ENCODE measurements around the gene TBC1D26. TPM values are rescaled to one million over a fixed set of nuclear protein-coding genes. Genes with fewer than 3 reads are reported as not detected.
"Not testable (repeated sequence)": the region's sequence is repeated elsewhere in the genome, so short reads cannot be mapped to it uniquely, and the experiment has no call there.

The TBC1D26 gene
- polyA plus RNA-seq (ENCODE audit: insufficient read length in 4 of 4), result under 1 TPM; 0.40 to 0.77 (median 0.63) TPM

- not testable (repeated sequence) for DNase-seq (ENCODE audit: low read depth in 4 of 4, low spot score in 3 of 4)
These were observed at the start of gene TBC1D26 for GRCh38 chr17:15731900-15732299. Gene TBC1D26, plus strand, starts transcription at chr17:15732283. Its CDS starts 3,066 bp downstream, at chr17:15735349.

- not testable (repeated sequence) for DNase-seq (ENCODE audit: low read depth in 4 of 4, low spot score in 3 of 4)
These were observed 48.9 kb upstream of the TBC1D26 start for GRCh38 chr17:15683135-15683534.

- peak in 3 of 4 donors; percentile 40 to 50 (median 47) for DNase-seq (ENCODE audit: low read depth in 4 of 4, low spot score in 3 of 4)
These were observed 48.1 kb upstream of the TBC1D26 start, which contains the start of gene TRIM16 for GRCh38 chr17:15683824-15684478. Gene TRIM16, minus strand, starts transcription at chr17:15684311. Its CDS starts 32,702 bp downstream, at chr17:15651609.

GRCh38 chr17:15687494-15687893, 44.6 kb upstream of the TBC1D26 start:
- DNase-seq (ENCODE audit: low read depth in 4 of 4, low spot score in 3 of 4), result not testable (repeated sequence)

DNA sequence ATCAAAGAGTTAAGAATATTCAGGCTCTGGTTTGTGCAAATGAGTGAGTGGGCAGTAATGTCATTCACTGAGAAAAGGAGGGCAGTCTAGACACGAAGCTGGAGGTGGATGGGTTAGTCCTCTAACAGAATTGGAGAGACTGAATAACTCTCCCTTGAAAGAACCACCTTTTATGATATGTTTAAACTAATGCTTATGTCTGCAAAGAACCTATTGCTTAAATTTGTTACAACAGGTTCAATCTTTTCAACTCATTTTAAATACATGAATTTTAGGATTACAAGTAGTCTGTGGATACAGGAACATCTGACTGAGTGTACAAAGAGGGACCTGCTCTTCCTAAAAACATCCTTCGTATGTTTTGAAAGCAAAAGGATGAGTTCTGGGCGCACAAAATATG, 33.1 kb upstream of the TBC1D26 start:
- DNase-seq (ENCODE audit: low read depth in 4 of 4, low spot score in 3 of 4), result not testable (repeated sequence)

- DNase-seq (ENCODE audit: low read depth in 4 of 4, low spot score in 3 of 4), result peak; percentile 93 to 99 (median 97)
These were observed 32.6 kb upstream of the TBC1D26 start, which contains the start of gene ZNF286A for GRCh38 chr17:15699413-15699924. Gene ZNF286A, plus strand, starts transcription at chr17:15699752. Its CDS starts 578 bp downstream, at chr17:15700330.

GRCh38 chr17:15699937-15700336, 32.1 kb upstream of the TBC1D26 start:
- DNase-seq (ENCODE audit: low read depth in 4 of 4, low spot score in 3 of 4), result not testable (repeated sequence)

DNA sequence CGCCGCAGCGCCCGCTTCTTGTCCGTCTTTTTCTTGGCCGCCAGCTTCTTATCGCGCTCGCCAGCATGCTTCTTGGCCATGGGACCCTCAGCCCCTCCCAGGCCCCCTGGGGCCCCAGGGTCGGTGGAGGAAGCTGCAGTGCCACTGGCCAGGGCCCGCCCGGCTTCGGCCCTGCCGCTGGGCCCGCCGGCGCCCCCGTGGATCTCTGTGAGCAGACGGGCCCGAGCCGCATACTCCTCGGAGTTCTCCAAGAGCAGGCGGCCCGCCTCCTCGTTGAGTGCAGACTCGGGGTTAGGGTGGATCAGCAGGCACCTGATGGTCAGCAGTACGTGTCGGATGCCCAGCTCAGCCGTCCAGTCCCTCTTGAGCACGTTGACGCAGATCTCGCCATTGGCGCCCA, 27.8 kb upstream of the TBC1D26 start:
- DNase-seq (ENCODE audit: low read depth in 4 of 4, low spot score in 3 of 4), result not testable (repeated sequence)

DNA sequence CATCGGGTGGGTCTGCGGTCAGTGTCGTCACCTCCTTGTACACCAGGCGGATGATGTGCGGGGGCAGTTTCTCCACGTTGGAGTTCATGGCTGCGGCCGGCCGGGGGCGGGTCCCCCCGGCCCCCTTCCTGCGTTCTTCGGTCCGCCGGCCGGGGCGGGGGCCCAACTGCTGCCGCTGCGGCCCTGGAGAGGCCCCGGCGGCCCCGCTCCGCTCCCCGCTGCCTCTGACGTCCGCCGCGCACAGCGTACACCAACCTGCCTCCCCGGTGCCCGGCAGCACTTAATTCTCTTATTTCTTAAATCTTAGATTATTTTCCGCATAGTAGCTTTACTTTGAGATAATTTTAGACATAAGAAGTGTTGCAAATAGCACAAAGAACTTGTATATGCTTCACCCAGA, 27.3 kb upstream of the TBC1D26 start:
- not testable (repeated sequence) for DNase-seq (ENCODE audit: low read depth in 4 of 4, low spot score in 3 of 4)

- not testable (repeated sequence) for DNase-seq (ENCODE audit: low read depth in 4 of 4, low spot score in 3 of 4)
These were observed 23.2 kb upstream of the TBC1D26 start for GRCh38 chr17:15708879-15709278.

- not testable (repeated sequence) for DNase-seq (ENCODE audit: low read depth in 4 of 4, low spot score in 3 of 4)
These were observed 15.2 kb upstream of the TBC1D26 start for GRCh38 chr17:15716601-15717563.

GRCh38 chr17:15730535-15730934, 1.5 kb upstream of the TBC1D26 start:
- not testable (repeated sequence) for DNase-seq (ENCODE audit: low read depth in 4 of 4, low spot score in 3 of 4)

DNA sequence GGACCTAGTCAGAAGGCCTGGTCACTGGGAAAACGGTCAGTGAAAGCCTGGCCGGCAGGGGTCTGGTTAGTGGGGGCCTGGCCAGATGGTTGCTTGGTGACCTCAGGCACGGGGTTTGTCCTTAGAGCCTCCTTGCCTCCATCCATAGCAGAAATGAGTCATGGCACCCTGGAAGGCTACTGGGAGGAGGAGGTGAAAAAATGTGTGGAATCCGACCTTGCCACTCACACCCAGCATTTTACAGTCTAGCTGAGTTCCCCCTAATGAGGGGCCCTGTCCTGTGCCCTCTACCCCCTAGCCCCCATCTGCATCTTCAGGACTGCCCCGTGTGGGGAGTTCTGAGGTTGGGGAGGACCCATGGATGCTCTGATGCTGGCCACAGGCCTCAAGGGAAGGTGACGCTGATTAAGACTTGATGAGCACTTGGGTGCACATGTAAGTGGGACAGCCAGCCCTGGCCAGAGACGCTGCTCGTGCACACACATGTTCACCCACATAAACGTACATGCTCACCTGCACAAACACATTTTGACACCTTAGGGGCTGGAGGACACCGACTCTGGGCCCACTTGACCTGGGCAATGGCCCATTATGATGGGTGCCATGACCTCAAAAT, 1.2 kb downstream of the TBC1D26 start:
- DNase-seq (ENCODE audit: low read depth in 4 of 4, low spot score in 3 of 4), result not testable (repeated sequence)

- DNase-seq (ENCODE audit: low read depth in 4 of 4, low spot score in 3 of 4), result not testable (repeated sequence)
These were observed 4.5 kb downstream of the TBC1D26 start for GRCh38 chr17:15736578-15736977.

DNA sequence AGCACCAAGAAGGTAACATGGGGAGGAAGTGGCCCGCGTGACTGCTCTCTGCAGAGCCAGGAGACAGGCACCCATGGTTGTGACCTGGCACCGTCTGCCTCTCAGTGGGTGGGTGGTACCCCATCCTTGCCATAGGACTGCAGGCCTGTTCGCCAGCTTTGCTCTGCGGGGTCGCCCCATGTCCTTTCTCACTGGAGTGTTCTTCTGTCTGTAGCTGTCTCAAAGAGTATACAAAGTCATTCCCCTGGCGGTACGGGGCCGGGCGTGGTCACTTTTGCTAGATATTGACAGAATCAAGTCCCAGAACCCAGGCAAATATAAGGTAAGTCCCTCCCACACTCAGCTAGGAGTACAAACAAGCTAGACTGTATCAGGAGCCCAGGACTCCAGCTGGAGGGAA, 6.0 kb downstream of the TBC1D26 start:
- no peak for DNase-seq (ENCODE audit: low read depth in 4 of 4, low spot score in 3 of 4)

DNA sequence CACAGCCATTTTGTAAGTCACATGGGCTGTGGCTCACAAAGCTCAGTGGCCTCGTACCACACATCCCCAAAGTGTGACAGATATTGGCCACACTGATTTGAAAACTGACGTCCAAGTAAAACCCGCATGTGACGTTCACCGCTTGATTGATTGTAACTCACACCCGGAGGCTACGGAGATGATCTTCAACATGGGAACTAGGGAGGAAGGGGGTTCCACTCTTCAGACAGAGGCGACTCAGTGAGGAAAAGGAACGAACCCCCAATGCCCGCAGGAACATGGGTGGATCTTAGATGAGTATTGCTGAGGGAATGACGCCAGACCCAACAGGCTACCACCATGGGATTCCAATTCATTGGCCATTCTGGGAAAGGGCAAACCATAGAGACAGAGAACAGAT, 7.2 kb downstream of the TBC1D26 start:
- not testable (repeated sequence) for DNase-seq (ENCODE audit: low read depth in 4 of 4, low spot score in 3 of 4)

DNA sequence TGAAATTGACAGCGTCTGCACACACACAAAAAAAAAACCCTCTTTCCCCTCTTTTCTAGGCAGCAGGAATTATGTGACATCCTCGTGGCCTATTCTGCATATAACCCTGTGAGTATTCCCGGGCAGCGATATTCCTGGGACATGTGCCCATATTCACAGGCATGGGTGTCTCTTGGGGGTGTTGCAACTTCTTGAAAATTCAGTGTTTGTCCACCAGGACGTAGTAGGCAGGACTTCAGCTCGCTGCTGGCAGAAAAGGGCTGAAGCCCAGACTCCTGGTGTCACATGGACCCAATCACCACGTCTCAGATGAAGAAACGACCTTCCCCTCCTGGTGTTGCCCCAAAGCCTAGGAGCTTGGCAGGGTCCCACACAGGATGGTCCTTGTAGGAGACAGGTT, 8.0 kb downstream of the TBC1D26 start:
- not testable (repeated sequence) for DNase-seq (ENCODE audit: low read depth in 4 of 4, low spot score in 3 of 4)

DNA sequence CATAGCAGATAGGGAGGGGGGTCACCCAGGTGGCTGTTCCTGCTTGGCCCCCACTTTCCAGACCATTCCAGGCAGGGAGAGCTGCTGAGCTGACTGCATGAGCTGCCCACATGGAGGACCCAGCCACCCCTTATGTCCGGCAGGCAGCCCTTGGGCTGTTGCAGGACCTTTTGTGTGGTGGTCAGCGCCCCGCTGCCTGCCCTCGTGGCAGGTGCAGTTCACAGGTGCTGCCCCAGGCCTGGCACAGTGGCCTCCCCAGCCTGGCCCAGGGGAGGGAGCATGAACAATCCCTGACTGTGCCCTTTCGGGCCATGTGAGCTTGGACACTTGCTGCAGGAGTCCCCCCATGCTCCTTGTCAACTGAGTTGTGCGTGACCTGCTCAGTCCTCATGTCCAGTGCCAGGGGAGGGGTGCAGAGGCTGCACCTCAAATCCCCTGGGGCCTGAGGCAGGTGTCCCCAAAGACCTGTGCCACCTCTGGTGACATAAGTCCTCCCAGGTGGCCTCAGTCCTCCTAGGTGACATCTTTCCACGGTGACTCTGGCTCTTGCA, 8.6 kb downstream of the TBC1D26 start:
- no peak for DNase-seq (ENCODE audit: low read depth in 4 of 4, low spot score in 3 of 4)

DNA sequence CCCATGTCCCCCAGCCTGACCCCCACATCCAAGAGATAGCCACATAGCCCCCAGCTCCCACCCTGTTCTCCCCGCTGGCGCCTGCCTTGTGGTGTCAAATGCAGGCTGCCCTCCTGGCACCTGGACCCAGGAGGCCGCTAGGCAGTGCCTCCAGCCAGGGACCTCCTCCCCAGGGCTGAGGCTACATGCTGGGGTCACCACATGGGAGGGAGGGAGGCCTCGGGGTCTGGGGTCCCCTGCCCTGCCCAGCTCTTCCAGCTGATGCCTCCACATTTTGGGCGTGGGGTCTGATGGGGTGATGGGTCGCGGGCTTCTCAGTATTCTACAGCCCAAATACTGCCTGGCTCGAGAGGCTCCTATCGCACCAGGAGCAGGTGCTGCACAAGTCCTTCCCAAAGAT, 9.5 kb downstream of the TBC1D26 start:
- no peak for DNase-seq (ENCODE audit: low read depth in 4 of 4, low spot score in 3 of 4)

Data from right renal pelvis (tissue), 4 donors.